Stimulated activated CD4-positive, alpha-beta T cell treated with anti-CD3 and anti-CD28 coated beads, Interleukin-2, amount 100 ng/mL, for 24 hours (primary cell): ENCODE measurements around the gene ZBTB7C.

Experiments
- DNase-seq, 2 donors: peaks; one replicate each; pipeline ENCODE4 v3.0.0-alpha.2; 2020

ZBTB7C gene

GRCh38 chr18:48182779-48183178, 226.4 kb downstream of the ZBTB7C start:
- no peak for DNase-seq

- DNase-seq = no peak
Measured at GRCh38 chr18:48181857-48182256, 227.3 kb downstream of the ZBTB7C start.

- DNase-seq = no peak
Measured at GRCh38 chr18:48181087-48181823, 227.9 kb downstream of the ZBTB7C start.

GRCh38 chr18:48179666-48180065, 229.5 kb downstream of the ZBTB7C start:
- no peak for DNase-seq

GRCh38 chr18:48179001-48179400, 230.2 kb downstream of the ZBTB7C start:
- DNase-seq = no peak

GRCh38 chr18:48176909-48177308, 232.3 kb downstream of the ZBTB7C start:
- DNase-seq = no peak

- no peak for DNase-seq
Measured at GRCh38 chr18:48173557-48173956, 235.6 kb downstream of the ZBTB7C start.

GRCh38 chr18:48172226-48173006, 236.8 kb downstream of the ZBTB7C start:
- no peak for DNase-seq

- DNase-seq = no peak
Measured at GRCh38 chr18:48171490-48172188, 237.5 kb downstream of the ZBTB7C start.

GRCh38 chr18:48170651-48171050, 238.5 kb downstream of the ZBTB7C start:
- DNase-seq = no peak

GRCh38 chr18:48168861-48169260, 240.3 kb downstream of the ZBTB7C start:
- DNase-seq = no peak

GRCh38 chr18:48167897-48168253, 241.3 kb downstream of the ZBTB7C start:
- DNase-seq = no peak

- DNase-seq = no peak
Measured at GRCh38 chr18:48166336-48166875, 242.8 kb downstream of the ZBTB7C start.

- no peak for DNase-seq
Measured at GRCh38 chr18:48165111-48165866, 243.9 kb downstream of the ZBTB7C start.

- no peak for DNase-seq
Measured at GRCh38 chr18:48164701-48165100, 244.5 kb downstream of the ZBTB7C start.

GRCh38 chr18:48164116-48164515, 245.1 kb downstream of the ZBTB7C start:
- no peak for DNase-seq

GRCh38 chr18:48163738-48164115, 245.5 kb downstream of the ZBTB7C start:
- no peak for DNase-seq

- no peak for DNase-seq
Measured at GRCh38 chr18:48162956-48163737, 246.0 kb downstream of the ZBTB7C start.

- no peak for DNase-seq
Measured at GRCh38 chr18:48161911-48162698, 247.1 kb downstream of the ZBTB7C start.

- DNase-seq = peak; percentile 67 to 73
Measured at GRCh38 chr18:48161191-48161910, 247.8 kb downstream of the ZBTB7C start.
